ENCODE data around the gene SRM. TPM values are rescaled to one million over a fixed set of nuclear protein-coding genes. Genes with fewer than 3 reads are reported as not detected.
A peak's percentile ranks its signal among the peaks of the same experiment; 100 is the strongest.
"Not testable (repeated sequence)": the region's sequence is repeated elsewhere in the genome, so short reads cannot be mapped to it uniquely, and the experiment has no call there.

Gene SRM
- total and polyA plus RNA-seq, 3 donors from 2014 or later = 57.8 to 78.4 (median 61.4) TPM

GRCh38 chr1:11064942-11065341 lies 5.1 kb upstream of the SRM start:
- Histone ChIP-seq H3K4me1 (peaks cover 5% of the 10 kb centered on the region), H3K9me3 (no peaks in the 10 kb centered on the region), H3K27ac (no peak overlapping the region), H3K36me3 (ENCODE audit: low read depth, missing control alignments) (no peaks in the 10 kb centered on the region), H3K27me3 (no peaks in the 10 kb centered on the region), H3K4me3 (no peak overlapping the region)
- 91 to 99% methylated on average over 3 of the region's 3 CpGs for WGBS, 2 donors
- intact Hi-C loops (cut with DNase I; ENCODE audit: low total_unique reads) = no loop called here
- no peak for DNase-seq
- TF ChIP-seq CTCF (IDR thresholded peaks at IDR 0.05) (no peak), POLR2A (IDR thresholded peaks at IDR 0.05) (no peak)

GRCh38 chr1:11063937-11064537 lies 4.2 kb upstream of the SRM start:
- DNase-seq; H3K27me3 ChIP-seq; H3K27ac ChIP-seq; intact Hi-C loops (cut with DNase I; ENCODE audit: low total_unique reads); H3K4me1 ChIP-seq; H3K9me3 ChIP-seq; H3K4me3 ChIP-seq; H3K36me3 ChIP-seq (ENCODE audit: low read depth, missing control alignments): not testable (repeated sequence)
- WGBS, 2 donors = 75 to 77% methylated on average over 18 of the region's 18 CpGs

- H3K36me3 ChIP-seq (ENCODE audit: low read depth, missing control alignments) = no peaks in the 10 kb centered on the region
- 74 to 86% methylated on average over 3 of the region's 3 CpGs for WGBS, 2 donors
These were observed 3.2 kb upstream of the SRM start for GRCh38 chr1:11062965-11063401.

GRCh38 chr1:11061652-11062365 lies 2.0 kb upstream of the SRM start:
- peaks cover 14% of the 10 kb centered on the region for H3K4me1 ChIP-seq
- H3K27ac ChIP-seq = no peak overlapping the region
- 42 to 51% methylated on average over 5 of the region's 5 CpGs for WGBS, 2 donors
- H3K9me3 ChIP-seq = no peaks in the 10 kb centered on the region
- H3K27me3 ChIP-seq = no peaks in the 10 kb centered on the region
- H3K4me3 ChIP-seq = peak overlapping the region in 1 of 2 donors; percentile 84
- intact Hi-C loops (cut with DNase I; ENCODE audit: low total_unique reads) = no loop called here
- no peak for TF ChIP-seq CTCF (IDR thresholded peaks at IDR 0.05)
- no peak for TF ChIP-seq POLR2A (IDR thresholded peaks at IDR 0.05)
- H3K36me3 ChIP-seq (ENCODE audit: low read depth, missing control alignments) = no peaks in the 10 kb centered on the region
- no peak for DNase-seq

More at GRCh38 chr1:11062965-11063401, 3.2 kb upstream of the SRM start:
- TF ChIP-seq CTCF (IDR thresholded peaks at IDR 0.05) = no peak
- no peaks in the 10 kb centered on the region for H3K9me3 ChIP-seq
- H3K27ac ChIP-seq = no peak overlapping the region
- no peak for DNase-seq
- H3K4me1 ChIP-seq = peaks cover 14% of the 10 kb centered on the region
- H3K27me3 ChIP-seq = no peaks in the 10 kb centered on the region
- no peak overlapping the region for H3K4me3 ChIP-seq
- intact Hi-C loops (cut with DNase I; ENCODE audit: low total_unique reads) = no loop called here

GRCh38 chr1:11059155-11059967 lies 457 bp downstream of the SRM start:
- TF ChIP-seq CTCF (IDR thresholded peaks at IDR 0.05) (no peak), POLR2A (IDR thresholded peaks at IDR 0.05) (no peak)
- peak overlapping the region; percentile 79 to 83 for H3K4me3 ChIP-seq
- H3K4me1 ChIP-seq = peaks cover 14% of the 10 kb centered on the region
- no peaks in the 10 kb centered on the region for H3K27me3 ChIP-seq
- no peak for DNase-seq
- no peak overlapping the region for H3K27ac ChIP-seq
- H3K36me3 ChIP-seq (ENCODE audit: low read depth, missing control alignments) = no peaks in the 10 kb centered on the region
- H3K9me3 ChIP-seq = no peaks in the 10 kb centered on the region
- 1 to 4% methylated on average over 7 to 45 of the region's 72 CpGs for WGBS, 2 donors
- intact Hi-C loops (cut with DNase I; ENCODE audit: low total_unique reads) = no loop called here

Data from testis (tissue), 3 donors.